IMR-90 (cell line): ENCODE measurements around the gene CPNE4. TPM values are rescaled to one million over a fixed set of nuclear protein-coding genes. Genes with fewer than 3 reads are reported as not detected.

Experiments used
- ATAC-seq: fragments of 200-7000 bp; cut with Tn5 transposase; 2 replicates; pipeline ENCODE4 v1.9.1; 2020; ENCODE audit warnings: low read depth, mild to moderate bottlenecking, moderate library complexity
- BruUV-seq: library from RNA; stranded (reverse); fragments of 400-500 nt; replicated peaks from 2 replicates; lab custom pipeline; 2021; lab: Mats Ljungman, UMichigan
- CTCF ChIA-PET: fragments of 300-600 bp; formaldehyde crosslinking; extraction: SDS; loops from one replicate; lab custom pipeline; 2021; ENCODE audit warnings: antibody characterized with exemption; lab: Yijun Ruan, JAX
- POLR2A ChIA-PET: fragments of 300-600 bp; sonication (Branson Sonifier 250); formaldehyde crosslinking; loops from one replicate; lab custom pipeline; 2022; ENCODE audit warnings: antibody characterized with exemption; ENCODE audit not compliant: unreplicated experiment; lab: Charles Lee
- DNase-seq: peaks from one replicate; pipeline ENCODE4 v3.0.0; 2013
- H2AFZ ChIP-seq: replicated peaks from 2 replicates; pipeline ENCODE3; 2013; ENCODE audit warnings: low read length, mild to moderate bottlenecking; ENCODE audit not compliant: poor library complexity
- H2AK5ac ChIP-seq: 2 replicates; pipeline ENCODE4 v1.6.1; 2013; ENCODE audit warnings: low read depth, low read length, inconsistent platforms
- H2AK9ac ChIP-seq: replicated peaks from 2 replicates; pipeline ENCODE3; 2013; ENCODE audit warnings: mild to moderate bottlenecking, low read depth, low read length, moderate library complexity; ENCODE audit not compliant: poor library complexity
- H2BK120ac ChIP-seq: 2 replicates; pipeline ENCODE4 v1.6.1; 2013; ENCODE audit warnings: low read depth, low read length, inconsistent platforms
- H2BK15ac ChIP-seq: 3 replicates; pipeline ENCODE4 v1.6.1; 2013; ENCODE audit warnings: low read depth, low read length, inconsistent platforms
- H2BK20ac ChIP-seq: 2 replicates; pipeline ENCODE4 v1.6.1; 2013; ENCODE audit warnings: low read depth, mild to moderate bottlenecking, inconsistent platforms, low read length, moderate library complexity
- H2BK5ac ChIP-seq: 2 replicates; pipeline ENCODE4 v1.6.1; 2013; ENCODE audit warnings: mild to moderate bottlenecking, low read depth, low read length, inconsistent platforms; ENCODE audit not compliant: poor library complexity, severe bottlenecking
- H3K14ac ChIP-seq: replicated peaks from 2 replicates; pipeline ENCODE4 v1.6.1; 2013; ENCODE audit warnings: low read depth, low read length, inconsistent platforms
- H3K18ac ChIP-seq: 2 replicates; pipeline ENCODE4 v1.6.1; 2013; ENCODE audit warnings: low read depth, low read length, control low read depth
- H3K23ac ChIP-seq: 2 replicates; pipeline ENCODE4 v1.6.1; 2013; ENCODE audit warnings: low read depth, low read length, inconsistent platforms
- H3K27ac ChIP-seq: 2 replicates; pipeline ENCODE4 v1.5.1; 2013; ENCODE audit warnings: mild to moderate bottlenecking, control low read depth, low read length; ENCODE audit not compliant: insufficient read depth
- H3K27me3 ChIP-seq: 2 replicates; pipeline ENCODE4 v1.6.1; 2013; ENCODE audit warnings: low read length; ENCODE audit not compliant: control insufficient read depth, insufficient read depth
- H3K36me3 ChIP-seq: 2 replicates; pipeline ENCODE4 v1.6.1; 2013; ENCODE audit warnings: low read length, mixed read lengths; ENCODE audit not compliant: control insufficient read depth, insufficient read depth
- H3K4ac ChIP-seq: 2 replicates; pipeline ENCODE4 v1.6.1; 2013; ENCODE audit warnings: low read depth, low read length, inconsistent platforms
- H3K4me1 ChIP-seq: 2 replicates; pipeline ENCODE4 v1.6.1; 2013; ENCODE audit warnings: low read length, mixed read lengths; ENCODE audit not compliant: control insufficient read depth, insufficient read depth
- H3K4me2 ChIP-seq: 2 replicates; pipeline ENCODE4 v1.6.1; 2013; ENCODE audit warnings: low read depth, mild to moderate bottlenecking, control low read depth, low read length, moderate library complexity
- H3K4me3 ChIP-seq: 2 replicates; pipeline ENCODE4 v1.5.1; 2013; ENCODE audit warnings: low read depth, mild to moderate bottlenecking, control low read depth, low read length, moderate library complexity; ENCODE audit not compliant: insufficient read depth
- H3K56ac ChIP-seq: 2 replicates; pipeline ENCODE4 v1.6.1; 2013; ENCODE audit warnings: low read length, inconsistent platforms; ENCODE audit not compliant: insufficient read depth; ENCODE audit errors: extremely low read depth
- H3K79me1 ChIP-seq, 2 experiments: 2 replicates each; pipeline ENCODE4 v1.6.1; 2013; ENCODE audit warnings: low read length in 2 of 2, inconsistent platforms in 1 of 2, low read depth in 1 of 2
- H3K9ac ChIP-seq: 2 replicates; pipeline ENCODE4 v1.6.1; 2013; ENCODE audit warnings: low read depth, low read length, control low read depth
- H3K9me1 ChIP-seq: 2 replicates; pipeline ENCODE4 v1.6.1; 2013; ENCODE audit warnings: low read length, inconsistent platforms; ENCODE audit not compliant: insufficient read depth
- H3K9me3 ChIP-seq: 2 replicates; pipeline ENCODE4 v1.6.1; 2013; ENCODE audit warnings: low read length; ENCODE audit not compliant: control insufficient read depth, insufficient read depth
- H4K20me1 ChIP-seq: 2 replicates; pipeline ENCODE4 v1.6.1; 2013; ENCODE audit warnings: low read length, inconsistent platforms; ENCODE audit not compliant: insufficient read depth
- H4K5ac ChIP-seq: 2 replicates; pipeline ENCODE4 v1.6.1; 2013; ENCODE audit warnings: mild to moderate bottlenecking, low read depth, low read length, control low read depth
- H4K8ac ChIP-seq, 2 experiments: 2 replicates each; pipeline ENCODE4 v1.6.1; 2013; ENCODE audit warnings: low read depth in 2 of 2, low read length in 2 of 2, control low read depth in 1 of 2, inconsistent platforms in 1 of 2
- H4K91ac ChIP-seq: 2 replicates; pipeline ENCODE4 v1.6.1; 2013; ENCODE audit warnings: low read depth, low read length, inconsistent platforms; ENCODE audit not compliant: insufficient read depth
- BHLHE40 ChIP-seq: fragments of 150-350 bp; IDR thresholded peaks from 2 replicates; pipeline ENCODE4 v1.6.1; 2016; ENCODE audit warnings: mild to moderate bottlenecking, low read depth, low read length
- CEBPB ChIP-seq: IDR thresholded peaks from 2 replicates; pipeline ENCODE4 v1.6.1; 2012; ENCODE audit warnings: low read depth, low read length, improper control_type of control experiment
- CHD1 ChIP-seq: IDR thresholded peaks from 2 replicates; pipeline ENCODE4 v1.6.1; 2012; ENCODE audit warnings: low read depth, low read length, improper control_type of control experiment
- FOS ChIP-seq: fragments of 150-350 bp; IDR thresholded peaks from 2 replicates; pipeline ENCODE4 v1.6.1; 2016; ENCODE audit warnings: low read depth, low read length
- MAFK ChIP-seq: IDR thresholded peaks from 2 replicates; pipeline ENCODE4 v1.6.1; 2012; ENCODE audit warnings: low read depth, low read length, improper control_type of control experiment
- MAZ ChIP-seq: IDR thresholded peaks from 2 replicates; pipeline ENCODE4 v1.6.1; 2012; ENCODE audit warnings: low read depth, mild to moderate bottlenecking, low read length, improper control_type of control experiment, moderate library complexity, borderline replicate concordance
- MXI1 ChIP-seq: IDR thresholded peaks from 2 replicates; pipeline ENCODE4 v1.6.1; 2012; ENCODE audit warnings: low read depth, mild to moderate bottlenecking, low read length, moderate library complexity, borderline replicate concordance
- NFE2L2 ChIP-seq: fragments of 150-350 bp; IDR thresholded peaks from 2 replicates; pipeline ENCODE4 v1.6.1; 2016; ENCODE audit warnings: low read depth, mild to moderate bottlenecking, low read length
- POLR2A ChIP-seq: IDR thresholded peaks from 2 replicates; pipeline ENCODE4 v1.6.1; 2012; ENCODE audit warnings: mild to moderate bottlenecking, low read depth, low read length
- RFX5 ChIP-seq: IDR thresholded peaks from 2 replicates; pipeline ENCODE4 v1.8.0; 2012; ENCODE audit warnings: low read depth, mild to moderate bottlenecking, low read length, moderate library complexity
- SMC3 ChIP-seq: fragments of 150-350 bp; IDR thresholded peaks from 2 replicates; pipeline ENCODE4 v1.6.1; 2016; ENCODE audit warnings: low read depth, mild to moderate bottlenecking, antibody characterized with exemption, low read length, moderate library complexity
- WGBS, 2 experiments: methylation state at CpG; one replicate each; pipeline versions ENCODE4 v1.1.5 to v1.1.7; 2013; ENCODE audit warnings: missing lambda C conversion rate in 2 of 2; ENCODE audit not compliant: insufficient read length in 1 of 2; ENCODE audit errors: extremely low coverage in 2 of 2; 5-methylcytosine and 5-hydroxymethylcytosine counted together
- dilution Hi-C: fragments of 300-500 bp; cut with HindIII; formaldehyde crosslinking; loops from one replicate; pipeline ENCODE4 v1.14.3; 2018; ENCODE audit warnings: low sequenced_read_pairs; ENCODE audit not compliant: unreplicated experiment
- in situ Hi-C: fragments of 300-500 bp; cut with MboI; formaldehyde crosslinking; loops from 3 replicates; pipeline ENCODE4 v1.14.3; 2019; ENCODE audit warnings: low sequenced_read_pairs, inconsistent platforms, mixed read lengths
- intact Hi-C: fragments of 100-400 bp; cut with micrococcal nuclease; formaldehyde crosslinking; loops from 2 replicates; pipeline ENCODE4 v1.10.0; 2022
- polyA plus RNA-seq, 3 experiments: library from polyadenylated mRNA; depleted of rRNA; stranded (reverse); fragments of >200 nt; gene quantifications; 2 replicates each; pipeline ENCODE4 v1.2.3, GENCODE V29; 2012; ENCODE audit warnings: low replicate concordance in 1 of 3
- total RNA-seq: library from RNA; depleted of rRNA; stranded (reverse); fragments of >200 nt; gene quantifications from 2 replicates; pipeline ENCODE4 v1.2.3, GENCODE V29; 2012
- TF ChIP-seq, protein P1 (sequence below): conservative IDR thresholded peaks from 2 replicates; pipeline ENCODE4 v1.5.1; 2012; ENCODE audit warnings: mild to moderate bottlenecking, low read depth, low read length, improper control_type of control experiment
- TF ChIP-seq, protein P2 (sequence below): fragments of 150-350 bp; IDR thresholded peaks from 2 replicates; pipeline ENCODE4 v1.6.1; 2016; ENCODE audit warnings: low read depth, mild to moderate bottlenecking, low read length, moderate library complexity, borderline replicate concordance

Gene CPNE4
- total and polyA plus RNA-seq, 2 of the 4 experiments (the other 2 are of a cell fraction) = not detected

DNA sequence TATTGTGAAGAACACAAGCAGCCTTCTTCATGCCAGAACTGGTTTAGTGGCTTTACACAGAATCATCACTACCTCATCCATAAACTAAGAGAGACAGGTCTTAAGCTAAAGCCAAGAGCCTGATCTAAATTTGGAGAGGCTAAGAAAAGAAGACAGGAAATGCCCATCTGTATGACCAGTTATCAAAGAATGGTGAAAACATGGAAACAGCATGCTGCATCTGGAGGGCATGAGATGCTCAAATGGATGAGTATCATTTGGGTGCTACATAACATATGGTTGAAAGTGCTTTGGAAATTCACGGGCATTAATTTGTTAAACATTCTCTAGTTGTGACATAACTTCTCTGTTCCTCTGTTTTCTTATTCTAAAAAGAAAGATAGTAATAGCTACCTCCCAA is 112.5 kb downstream of the CPNE4 start:
- Histone ChIP-seq H3K23ac (no peak overlapping the region), H2BK15ac (no peak overlapping the region), H2BK20ac (no peak overlapping the region), H3K4ac (no peak overlapping the region), H3K9ac (no peak overlapping the region), H3K18ac (no peak overlapping the region), H3K9me1 (no peaks in the 10 kb centered on the region), H3K14ac (no peak overlapping the region), H3K4me1 (no peaks in the 10 kb centered on the region), H2AK9ac (no peak overlapping the region), H3K4me3 (no peak overlapping the region), H2BK120ac (no peak overlapping the region), H4K91ac (no peak overlapping the region), H3K56ac (no peak overlapping the region), H2AK5ac (no peak overlapping the region), H3K27ac (no peak overlapping the region), H3K4me2 (no peak overlapping the region), H3K9me3 (no peaks in the 10 kb centered on the region), H2BK5ac (no peak overlapping the region), H3K79me1 (no peaks in the 10 kb centered on the region), H4K20me1 (no peaks in the 10 kb centered on the region), H4K8ac (no peak overlapping the region), H4K5ac (no peak overlapping the region), H2AFZ (no peak overlapping the region), H3K27me3 (no peaks in the 10 kb centered on the region), H3K36me3 (no peaks in the 10 kb centered on the region)
- CTCF ChIA-PET = no interaction called here
- BruUV-seq = no TSS peak
- POLR2A ChIA-PET = no interaction called here
- intact Hi-C loops (no loop called here), dilution Hi-C loops (no loop called here), in situ Hi-C loops (no loop called here)
- no CpG with 5 or more reads among the region's 1 CpG for WGBS, 2 experiments
- ATAC-seq = no peak
- TF ChIP-seq CEBPB = no peak
- TF ChIP-seq FOS = no peak
- TF ChIP-seq SMC3 = no peak
- no peak for TF ChIP-seq BHLHE40
- TF ChIP-seq POLR2A = no peak
- no peak for TF ChIP-seq NFE2L2
- TF ChIP-seq, protein P1, sequence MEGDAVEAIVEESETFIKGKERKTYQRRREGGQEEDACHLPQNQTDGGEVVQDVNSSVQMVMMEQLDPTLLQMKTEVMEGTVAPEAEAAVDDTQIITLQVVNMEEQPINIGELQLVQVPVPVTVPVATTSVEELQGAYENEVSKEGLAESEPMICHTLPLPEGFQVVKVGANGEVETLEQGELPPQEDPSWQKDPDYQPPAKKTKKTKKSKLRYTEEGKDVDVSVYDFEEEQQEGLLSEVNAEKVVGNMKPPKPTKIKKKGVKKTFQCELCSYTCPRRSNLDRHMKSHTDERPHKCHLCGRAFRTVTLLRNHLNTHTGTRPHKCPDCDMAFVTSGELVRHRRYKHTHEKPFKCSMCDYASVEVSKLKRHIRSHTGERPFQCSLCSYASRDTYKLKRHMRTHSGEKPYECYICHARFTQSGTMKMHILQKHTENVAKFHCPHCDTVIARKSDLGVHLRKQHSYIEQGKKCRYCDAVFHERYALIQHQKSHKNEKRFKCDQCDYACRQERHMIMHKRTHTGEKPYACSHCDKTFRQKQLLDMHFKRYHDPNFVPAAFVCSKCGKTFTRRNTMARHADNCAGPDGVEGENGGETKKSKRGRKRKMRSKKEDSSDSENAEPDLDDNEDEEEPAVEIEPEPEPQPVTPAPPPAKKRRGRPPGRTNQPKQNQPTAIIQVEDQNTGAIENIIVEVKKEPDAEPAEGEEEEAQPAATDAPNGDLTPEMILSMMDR = no peak
- TF ChIP-seq MAFK = no peak
- no peak for TF ChIP-seq MAZ
- TF ChIP-seq RFX5 = no peak
- no peak for TF ChIP-seq MXI1
- TF ChIP-seq CHD1 = no peak
- TF ChIP-seq, protein P2, sequence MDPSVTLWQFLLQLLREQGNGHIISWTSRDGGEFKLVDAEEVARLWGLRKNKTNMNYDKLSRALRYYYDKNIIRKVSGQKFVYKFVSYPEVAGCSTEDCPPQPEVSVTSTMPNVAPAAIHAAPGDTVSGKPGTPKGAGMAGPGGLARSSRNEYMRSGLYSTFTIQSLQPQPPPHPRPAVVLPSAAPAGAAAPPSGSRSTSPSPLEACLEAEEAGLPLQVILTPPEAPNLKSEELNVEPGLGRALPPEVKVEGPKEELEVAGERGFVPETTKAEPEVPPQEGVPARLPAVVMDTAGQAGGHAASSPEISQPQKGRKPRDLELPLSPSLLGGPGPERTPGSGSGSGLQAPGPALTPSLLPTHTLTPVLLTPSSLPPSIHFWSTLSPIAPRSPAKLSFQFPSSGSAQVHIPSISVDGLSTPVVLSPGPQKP = no peak
- DNase-seq = no peak
